Measurements from ENCODE around the gene SPATA6L.

The SPATA6L gene

GRCh38 chr9:4666042-4666699, at the start of gene SPATA6L:
SPATA6L (minus strand) TSS chr9:4666480; CDS start chr9:4666250, 230 bp downstream.
- DNase-seq (ENCODE audit: low read depth): no peak

- no peak for DNase-seq (ENCODE audit: low read depth)
Observed at GRCh38 chr9:4714266-4715016, 48.2 kb upstream of the SPATA6L start.

GRCh38 chr9:4713849-4714248, 47.6 kb upstream of the SPATA6L start:
- DNase-seq (ENCODE audit: low read depth): no peak

GRCh38 chr9:4709380-4709779, 43.1 kb upstream of the SPATA6L start:
- DNase-seq (ENCODE audit: low read depth): no peak

GRCh38 chr9:4706971-4707622, 40.8 kb upstream of the SPATA6L start:
- no peak for DNase-seq (ENCODE audit: low read depth)

GRCh38 chr9:4706021-4706420, 39.7 kb upstream of the SPATA6L start:
- DNase-seq (ENCODE audit: low read depth): no peak

GRCh38 chr9:4704129-4704528, 37.8 kb upstream of the SPATA6L start:
- no peak for DNase-seq (ENCODE audit: low read depth)

GRCh38 chr9:4701526-4701925, 35.2 kb upstream of the SPATA6L start:
- DNase-seq (ENCODE audit: low read depth): no peak

GRCh38 chr9:4700932-4701331, 34.7 kb upstream of the SPATA6L start:
- no peak for DNase-seq (ENCODE audit: low read depth)

GRCh38 chr9:4700091-4700490, 33.8 kb upstream of the SPATA6L start:
- no peak for DNase-seq (ENCODE audit: low read depth)

- no peak for DNase-seq (ENCODE audit: low read depth)
Observed at GRCh38 chr9:4691795-4692194, 25.5 kb upstream of the SPATA6L start.

- DNase-seq (ENCODE audit: low read depth): no peak
Observed at GRCh38 chr9:4690144-4690543, 23.9 kb upstream of the SPATA6L start.

GRCh38 chr9:4689687-4690104, 23.4 kb upstream of the SPATA6L start:
- DNase-seq (ENCODE audit: low read depth): no peak

GRCh38 chr9:4689021-4689420, 22.7 kb upstream of the SPATA6L start:
- no peak for DNase-seq (ENCODE audit: low read depth)

GRCh38 chr9:4686584-4686983, 20.3 kb upstream of the SPATA6L start:
- DNase-seq (ENCODE audit: low read depth): no peak

GRCh38 chr9:4686112-4686511, 19.8 kb upstream of the SPATA6L start:
- no peak for DNase-seq (ENCODE audit: low read depth)

GRCh38 chr9:4684820-4685219, 18.5 kb upstream of the SPATA6L start:
- no peak for DNase-seq (ENCODE audit: low read depth)

- DNase-seq (ENCODE audit: low read depth): no peak
Observed at GRCh38 chr9:4680750-4681149, 14.5 kb upstream of the SPATA6L start.

GRCh38 chr9:4680173-4680525, 13.9 kb upstream of the SPATA6L start:
- DNase-seq (ENCODE audit: low read depth): no peak

GRCh38 chr9:4679268-4680172, 13.2 kb upstream of the SPATA6L start, which contains the start of gene CDC37L1:
CDC37L1 (plus strand) TSS chr9:4679569; CDS start chr9:4679768, 199 bp downstream.
- DNase-seq (ENCODE audit: low read depth): no peak

GRCh38 chr9:4678679-4679267, 12.5 kb upstream of the SPATA6L start:
- no peak for DNase-seq (ENCODE audit: low read depth)

GRCh38 chr9:4677392-4677791, 11.1 kb upstream of the SPATA6L start:
- DNase-seq (ENCODE audit: low read depth): no peak

Data from HS-27A (cell line).